ENCODE results near the gene ACTG1. TPM values are rescaled to one million over a fixed set of nuclear protein-coding genes. Genes with fewer than 3 reads are reported as not detected.
"Not testable (repeated sequence)": the region's sequence is repeated elsewhere in the genome, so short reads cannot be mapped to it uniquely, and the experiment has no call there.

The ACTG1 gene
- total RNA-seq, 2 experiments from 2014 or later = 1,296 to 1,318 TPM

- H3K36me3 ChIP-seq (ENCODE audit: insufficient read depth, low read length); H3K4me1 Mint-ChIP-seq (ENCODE audit: low read depth); H3K27ac ChIP-seq (ENCODE audit: low read depth in 1 of 2, low read length in 2 of 2); CTCF ChIA-PET; DNase-seq; H3K27ac Mint-ChIP-seq; ATAC-seq (ENCODE audit: poor library complexity); H3K4me3 ChIP-seq (ENCODE audit: low read length); H3K9me3 Mint-ChIP-seq; H3K36me3 Mint-ChIP-seq (ENCODE audit: low read depth); intact Hi-C loops (cut with DNase I, micrococcal nuclease); POLR2A ChIA-PET; H3K4me3 Mint-ChIP-seq; H3K4me1 ChIP-seq (ENCODE audit: insufficient read depth, low read length): not testable (repeated sequence)
- Histone ChIP-seq H3K27me3 (ENCODE audit: control insufficient read depth in 1 of 2, insufficient read depth in 2 of 2, low read length in 2 of 2) (peaks cover 22 to 39% of the 10 kb centered on the region in 2 experiments), H3K9me3 (ENCODE audit: control insufficient read depth in 1 of 2, insufficient read depth in 1 of 2, low read length in 2 of 2) (peaks cover 0 to 18% of the 10 kb centered on the region in 2 experiments)
- H3K27me3 Mint-ChIP-seq = peaks cover 28% of the 10 kb centered on the region
These were observed 18.4 kb upstream of the ACTG1 start for GRCh38 chr17:81531013-81531412.

- H3K9me3 ChIP-seq (ENCODE audit: control insufficient read depth in 1 of 2, insufficient read depth in 1 of 2, low read length in 2 of 2) = peaks cover 0 to 10% of the 10 kb centered on the region in 2 experiments
- Mint-ChIP-seq H3K4me1 (ENCODE audit: low read depth) (no peaks in the 10 kb centered on the region), H3K36me3 (ENCODE audit: low read depth) (no peaks in the 10 kb centered on the region), H3K4me3 (no peak overlapping the region), H3K27ac (no peak overlapping the region), H3K9me3 (no peaks in the 10 kb centered on the region), H3K27me3 (peaks cover 18% of the 10 kb centered on the region)
- no peaks in the 10 kb centered on the region for H3K4me1 ChIP-seq (ENCODE audit: insufficient read depth, low read length)
- no peaks in the 10 kb centered on the region for H3K36me3 ChIP-seq (ENCODE audit: insufficient read depth, low read length)
- no peak overlapping the region for H3K27ac ChIP-seq (ENCODE audit: low read depth in 1 of 2, low read length in 2 of 2)
- no peak for ATAC-seq (ENCODE audit: poor library complexity)
- intact Hi-C loops (cut with DNase I, micrococcal nuclease) = no loop called here
- no peak overlapping the region for H3K4me3 ChIP-seq (ENCODE audit: low read length)
- ChIA-PET POLR2A (no interaction called here), CTCF (no interaction called here)
- H3K27me3 ChIP-seq (ENCODE audit: control insufficient read depth in 1 of 2, insufficient read depth in 2 of 2, low read length in 2 of 2) = peaks cover 15 to 27% of the 10 kb centered on the region in 2 experiments
- no peak for DNase-seq
- no peak for TF ChIP-seq CTCF (IDR thresholded peaks at IDR 0.05)
These were observed 16.8 kb upstream of the ACTG1 start for GRCh38 chr17:81529437-81529803.

- intact Hi-C loops (cut with DNase I, micrococcal nuclease) = no loop called here
These were observed 16.2 kb upstream of the ACTG1 start for GRCh38 chr17:81528651-81529436.

More at GRCh38 chr17:81528651-81529436, 16.2 kb upstream of the ACTG1 start:
- Mint-ChIP-seq H3K9me3 (no peaks in the 10 kb centered on the region), H3K27ac (no peak overlapping the region), H3K27me3 (peaks cover 14% of the 10 kb centered on the region), H3K4me1 (ENCODE audit: low read depth) (no peaks in the 10 kb centered on the region), H3K36me3 (ENCODE audit: low read depth) (no peaks in the 10 kb centered on the region), H3K4me3 (no peak overlapping the region)
- no peak overlapping the region for H3K4me3 ChIP-seq (ENCODE audit: low read length)
- no peaks in the 10 kb centered on the region for H3K36me3 ChIP-seq (ENCODE audit: insufficient read depth, low read length)
- H3K27ac ChIP-seq (ENCODE audit: low read depth in 1 of 2, low read length in 2 of 2) = no peak overlapping the region
- H3K9me3 ChIP-seq (ENCODE audit: control insufficient read depth in 1 of 2, insufficient read depth in 1 of 2, low read length in 2 of 2) = peaks cover 0 to 10% of the 10 kb centered on the region in 2 experiments
- CTCF ChIA-PET = no interaction called here
- H3K4me1 ChIP-seq (ENCODE audit: insufficient read depth, low read length) = no peaks in the 10 kb centered on the region
- no peak for ATAC-seq (ENCODE audit: poor library complexity)
- TF ChIP-seq CTCF (IDR thresholded peaks at IDR 0.05) = no peak
- no peak for DNase-seq
- peaks cover 9 to 27% of the 10 kb centered on the region in 2 experiments for H3K27me3 ChIP-seq (ENCODE audit: control insufficient read depth in 1 of 2, insufficient read depth in 2 of 2, low read length in 2 of 2)
- POLR2A ChIA-PET = no interaction called here

Measured in CD4-positive, alpha-beta T cell (primary cell).